Measurements from ENCODE around the gene ERP44.

The ERP44 gene

GRCh38 chr9:99936947-99937587 is 161.7 kb downstream of the ERP44 start:
- DNase-seq (ENCODE audit: low spot score), result no peak

GRCh38 chr9:99931155-99931840 is 167.5 kb downstream of the ERP44 start:
- no peak for DNase-seq (ENCODE audit: low spot score)

- DNase-seq (ENCODE audit: low spot score), result no peak
Measured at GRCh38 chr9:99929652-99930051, 169.1 kb downstream of the ERP44 start.
